ENCODE results near the gene PRPS1L1. TPM values are rescaled to one million over a fixed set of nuclear protein-coding genes. Genes with fewer than 3 reads are reported as not detected.

Gene PRPS1L1
- total RNA-seq, 1 experiment from 2014 or later = not detected

DNA sequence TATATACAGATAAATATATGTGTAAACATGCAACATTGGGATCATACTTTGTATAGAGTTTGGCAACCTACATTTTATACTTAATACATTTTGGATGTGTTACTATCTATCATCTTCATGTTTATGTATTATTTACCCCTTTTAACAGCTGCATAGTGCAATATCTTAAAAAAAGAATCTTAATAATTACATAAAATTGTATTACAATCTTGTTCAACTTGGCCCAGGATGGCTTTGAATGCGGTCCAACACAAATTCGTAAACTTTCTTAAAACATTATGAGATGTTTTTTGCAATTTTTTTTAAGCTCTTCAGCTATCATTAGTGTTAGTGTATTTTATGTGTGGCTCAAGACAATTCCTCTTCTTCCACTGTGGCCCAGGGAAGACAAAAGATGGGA lies 26.3 kb upstream of the PRPS1L1 start:
- Histone ChIP-seq H3K27me3 (replicated peaks; ENCODE audit: control insufficient read depth, insufficient read depth, low read length) (no peaks in the 10 kb centered on the region), H3K9me3 (no peaks in the 10 kb centered on the region), H3K36me3 (ENCODE audit: control insufficient read depth, insufficient read depth, low read length) (no peaks in the 10 kb centered on the region), H3K4me3 (ENCODE audit: low read depth, low read length) (no peak overlapping the region), H3K4me1 (no peaks in the 10 kb centered on the region)
- no peak overlapping the region for H3K27ac Mint-ChIP-seq (ENCODE audit: unreplicated experiment)
- intact Hi-C loops (cut with micrococcal nuclease; ENCODE audit: unreplicated experiment) = no loop called here
- no peaks in the 10 kb centered on the region for H3K4me1 Mint-ChIP-seq (ENCODE audit: low read depth, unreplicated experiment)
- CTCF ChIA-PET = interaction anchor here (0.7 kb wide), 1 partner anchor 35 kb away, joined by 3 read pairs; no protein-coding TSS in a partner anchor
- POLR2A ChIA-PET = no interaction called here
- H3K9me3 Mint-ChIP-seq (ENCODE audit: unreplicated experiment) = no peaks in the 10 kb centered on the region
- H3K4me3 Mint-ChIP-seq (ENCODE audit: unreplicated experiment) = no peak overlapping the region
- no peak for DNase-seq
- TF ChIP-seq, protein P1, sequence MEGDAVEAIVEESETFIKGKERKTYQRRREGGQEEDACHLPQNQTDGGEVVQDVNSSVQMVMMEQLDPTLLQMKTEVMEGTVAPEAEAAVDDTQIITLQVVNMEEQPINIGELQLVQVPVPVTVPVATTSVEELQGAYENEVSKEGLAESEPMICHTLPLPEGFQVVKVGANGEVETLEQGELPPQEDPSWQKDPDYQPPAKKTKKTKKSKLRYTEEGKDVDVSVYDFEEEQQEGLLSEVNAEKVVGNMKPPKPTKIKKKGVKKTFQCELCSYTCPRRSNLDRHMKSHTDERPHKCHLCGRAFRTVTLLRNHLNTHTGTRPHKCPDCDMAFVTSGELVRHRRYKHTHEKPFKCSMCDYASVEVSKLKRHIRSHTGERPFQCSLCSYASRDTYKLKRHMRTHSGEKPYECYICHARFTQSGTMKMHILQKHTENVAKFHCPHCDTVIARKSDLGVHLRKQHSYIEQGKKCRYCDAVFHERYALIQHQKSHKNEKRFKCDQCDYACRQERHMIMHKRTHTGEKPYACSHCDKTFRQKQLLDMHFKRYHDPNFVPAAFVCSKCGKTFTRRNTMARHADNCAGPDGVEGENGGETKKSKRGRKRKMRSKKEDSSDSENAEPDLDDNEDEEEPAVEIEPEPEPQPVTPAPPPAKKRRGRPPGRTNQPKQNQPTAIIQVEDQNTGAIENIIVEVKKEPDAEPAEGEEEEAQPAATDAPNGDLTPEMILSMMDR (IDR thresholded peaks at IDR 0.05; ENCODE audit: insufficient read depth in 1 of 2, low read depth in 1 of 2, low read length in 1 of 2, severe bottlenecking in 1 of 2, unreplicated experiment in 1 of 2) = no peak
- BruUV-seq (replicated peaks) = no TSS peak
- H3K27me3 Mint-ChIP-seq (ENCODE audit: insufficient read depth, unreplicated experiment) = peaks cover 3% of the 10 kb centered on the region
- no peaks in the 10 kb centered on the region for H3K36me3 Mint-ChIP-seq (ENCODE audit: insufficient read depth, unreplicated experiment)

DNA sequence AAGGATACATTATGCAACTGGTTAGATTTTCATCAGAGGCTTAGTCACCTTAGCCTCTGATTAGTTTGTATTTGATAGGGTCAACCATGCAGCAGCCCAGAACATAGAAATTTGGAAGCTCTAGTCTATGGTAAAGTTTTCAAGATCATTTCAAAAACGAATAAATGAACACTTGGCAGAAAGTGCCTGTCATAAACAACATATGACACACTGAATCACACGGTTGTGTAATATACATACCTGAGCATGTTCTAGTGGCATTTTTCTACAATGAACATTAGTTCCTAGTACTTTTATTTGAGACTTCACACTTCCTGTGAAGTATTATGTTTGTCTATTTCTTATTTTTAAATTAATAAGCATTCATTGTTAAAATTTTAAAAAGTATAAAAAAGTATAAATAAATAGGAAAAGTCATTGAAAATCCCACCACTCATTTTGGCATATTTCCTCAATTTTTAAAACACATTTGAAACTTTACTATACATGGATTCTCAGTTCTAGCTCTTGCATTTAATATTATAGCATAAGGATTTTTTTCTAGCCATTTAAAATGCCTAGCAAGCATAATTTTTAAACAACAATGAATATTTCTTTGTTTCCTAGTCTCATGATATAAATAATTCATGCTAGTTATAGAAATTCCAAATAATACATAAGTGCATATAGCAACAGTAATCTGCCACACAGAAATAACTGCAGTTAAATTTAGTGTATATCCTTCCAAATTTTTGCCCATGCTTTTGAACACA lies 25.7 kb upstream of the PRPS1L1 start:
- no peak for DNase-seq
- no TSS peak for BruUV-seq (replicated peaks)
- Mint-ChIP-seq H3K36me3 (ENCODE audit: insufficient read depth, unreplicated experiment) (no peaks in the 10 kb centered on the region), H3K27ac (ENCODE audit: unreplicated experiment) (no peak overlapping the region), H3K4me3 (ENCODE audit: unreplicated experiment) (no peak overlapping the region), H3K9me3 (ENCODE audit: unreplicated experiment) (no peaks in the 10 kb centered on the region), H3K4me1 (ENCODE audit: low read depth, unreplicated experiment) (no peaks in the 10 kb centered on the region), H3K27me3 (ENCODE audit: insufficient read depth, unreplicated experiment) (peaks cover 3% of the 10 kb centered on the region)
- Histone ChIP-seq H3K4me1 (no peaks in the 10 kb centered on the region), H3K27me3 (replicated peaks; ENCODE audit: control insufficient read depth, insufficient read depth, low read length) (no peaks in the 10 kb centered on the region), H3K9me3 (no peaks in the 10 kb centered on the region), H3K4me3 (ENCODE audit: low read depth, low read length) (no peak overlapping the region), H3K36me3 (ENCODE audit: control insufficient read depth, insufficient read depth, low read length) (no peaks in the 10 kb centered on the region)
- ChIA-PET CTCF (no interaction called here), POLR2A (no interaction called here)
- TF ChIP-seq, protein P1 (IDR thresholded peaks at IDR 0.05; ENCODE audit: insufficient read depth in 1 of 2, low read depth in 1 of 2, low read length in 1 of 2, severe bottlenecking in 1 of 2, unreplicated experiment in 1 of 2) = no peak
- intact Hi-C loops (cut with micrococcal nuclease; ENCODE audit: unreplicated experiment) = no loop called here

DNA sequence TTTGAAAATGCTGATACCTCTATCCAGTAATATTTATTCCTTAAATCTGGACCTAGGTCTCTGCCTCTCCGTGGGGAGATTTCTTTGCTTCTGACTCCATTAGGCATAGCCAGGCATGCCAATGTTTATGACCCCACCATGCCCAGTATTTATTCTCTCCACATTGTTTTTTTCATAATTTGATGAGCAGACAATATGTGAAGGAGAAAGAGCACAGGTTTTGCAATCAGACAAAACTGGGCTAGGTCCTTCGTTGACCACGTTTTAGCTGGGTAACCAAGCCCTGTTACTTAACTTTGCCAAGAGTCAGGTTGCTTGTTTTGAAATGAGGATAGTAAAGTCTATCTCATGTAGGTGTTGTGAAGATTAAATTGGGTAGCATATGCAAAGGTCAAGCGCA lies 21.6 kb upstream of the PRPS1L1 start:
- intact Hi-C loops (cut with micrococcal nuclease; ENCODE audit: unreplicated experiment) = no loop called here
- H3K4me3 Mint-ChIP-seq (ENCODE audit: unreplicated experiment) = no peak overlapping the region
- Histone ChIP-seq H3K4me3 (ENCODE audit: low read depth, low read length) (no peak overlapping the region), H3K27me3 (replicated peaks; ENCODE audit: control insufficient read depth, insufficient read depth, low read length) (no peaks in the 10 kb centered on the region), H3K36me3 (ENCODE audit: control insufficient read depth, insufficient read depth, low read length) (no peaks in the 10 kb centered on the region), H3K9me3 (no peaks in the 10 kb centered on the region), H3K4me1 (no peaks in the 10 kb centered on the region)
- H3K27me3 Mint-ChIP-seq (ENCODE audit: insufficient read depth, unreplicated experiment) = peaks cover 6% of the 10 kb centered on the region
- H3K4me1 Mint-ChIP-seq (ENCODE audit: low read depth, unreplicated experiment) = no peaks in the 10 kb centered on the region
- BruUV-seq (replicated peaks) = no TSS peak
- TF ChIP-seq, protein P1 (IDR thresholded peaks at IDR 0.05; ENCODE audit: insufficient read depth in 1 of 2, low read depth in 1 of 2, low read length in 1 of 2, severe bottlenecking in 1 of 2, unreplicated experiment in 1 of 2) = no peak
- POLR2A ChIA-PET = no interaction called here
- H3K27ac Mint-ChIP-seq (ENCODE audit: unreplicated experiment) = no peak overlapping the region
- CTCF ChIA-PET = no interaction called here
- DNase-seq = no peak
- no peaks in the 10 kb centered on the region for H3K36me3 Mint-ChIP-seq (ENCODE audit: insufficient read depth, unreplicated experiment)
- no peaks in the 10 kb centered on the region for H3K9me3 Mint-ChIP-seq (ENCODE audit: unreplicated experiment)

Data from Caco-2 (cell line).